Epidermal melanocyte (primary cell): ENCODE measurements around the gene ZNF385B.
"Not testable (repeated sequence)": the region's sequence is repeated elsewhere in the genome, so short reads cannot be mapped to it uniquely, and the experiment has no call there.

ENCODE experiments used
- DNase-seq: peaks from one replicate; pipeline ENCODE4 v3.0.0; 2011; ENCODE audit warnings: low spot score; ENCODE audit not compliant: insufficient read length

The ZNF385B gene

GRCh38 chr2:179804206-179804605 lies 57.2 kb downstream of the ZNF385B start:
- DNase-seq: no peak

- no peak for DNase-seq
These were observed 59.1 kb downstream of the ZNF385B start for GRCh38 chr2:179802051-179802882.

- no peak for DNase-seq
These were observed 60.6 kb downstream of the ZNF385B start for GRCh38 chr2:179800776-179801175.

DNA sequence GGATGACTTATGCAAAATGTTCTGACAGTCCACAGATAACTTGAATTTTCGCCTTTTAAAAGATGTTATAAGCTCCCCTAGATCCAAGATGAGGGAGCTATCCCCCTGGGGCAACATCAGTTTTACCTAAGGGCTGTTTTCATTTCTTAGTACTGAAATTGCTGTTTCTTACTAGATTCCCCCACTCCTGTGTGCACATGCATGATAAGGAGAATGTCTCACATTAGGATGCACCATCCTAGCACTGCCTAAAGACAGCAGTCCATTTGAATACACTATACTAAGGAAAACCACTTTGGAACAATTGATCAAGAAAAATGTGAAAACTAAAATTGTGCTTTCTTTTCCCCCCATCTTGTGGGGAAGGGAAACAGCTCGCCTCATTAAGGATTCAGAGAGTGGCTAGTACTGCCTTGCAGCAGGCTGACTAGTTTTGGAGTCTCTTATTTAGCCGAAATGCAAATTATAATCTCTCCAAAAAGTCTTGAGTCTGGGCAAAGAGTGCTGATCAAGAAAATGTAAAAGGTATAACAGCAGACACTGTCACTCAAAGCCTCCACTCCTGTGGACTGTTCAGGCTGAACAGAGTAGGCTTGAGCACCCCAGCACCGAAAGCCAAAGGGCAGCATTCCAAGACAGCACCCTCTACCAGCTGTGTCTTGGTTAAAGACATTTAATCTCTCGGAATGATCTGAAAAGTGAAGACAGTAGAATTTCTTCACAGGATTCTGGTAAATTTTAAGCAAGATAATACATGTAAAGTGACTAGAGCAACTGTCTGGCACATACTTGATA lies 65.0 kb downstream of the ZNF385B start:
- no peak for DNase-seq

GRCh38 chr2:179793902-179794301 lies 67.5 kb downstream of the ZNF385B start:
- no peak for DNase-seq

GRCh38 chr2:179793238-179793637 lies 68.2 kb downstream of the ZNF385B start:
- no peak for DNase-seq

GRCh38 chr2:179790235-179791217 lies 70.9 kb downstream of the ZNF385B start:
- DNase-seq: no peak

DNA sequence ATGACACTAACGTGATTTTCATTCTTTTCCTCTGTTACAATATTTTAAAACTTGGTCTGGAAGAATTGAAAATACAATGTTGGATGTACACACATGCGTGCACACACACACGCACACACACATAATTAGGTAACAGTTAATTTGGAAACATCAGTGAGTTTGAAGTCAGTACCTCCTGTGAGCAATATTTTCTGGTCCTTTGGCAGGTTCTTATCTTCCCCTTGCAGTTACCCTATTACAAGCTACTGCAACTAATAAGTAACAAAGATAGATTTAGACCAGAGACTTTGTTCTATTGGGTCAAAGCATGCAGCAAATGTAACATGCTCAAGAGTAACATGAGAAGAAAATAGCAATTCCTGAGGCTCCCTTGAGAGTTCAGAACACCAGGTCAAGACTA lies 73.3 kb downstream of the ZNF385B start:
- no peak for DNase-seq

DNA sequence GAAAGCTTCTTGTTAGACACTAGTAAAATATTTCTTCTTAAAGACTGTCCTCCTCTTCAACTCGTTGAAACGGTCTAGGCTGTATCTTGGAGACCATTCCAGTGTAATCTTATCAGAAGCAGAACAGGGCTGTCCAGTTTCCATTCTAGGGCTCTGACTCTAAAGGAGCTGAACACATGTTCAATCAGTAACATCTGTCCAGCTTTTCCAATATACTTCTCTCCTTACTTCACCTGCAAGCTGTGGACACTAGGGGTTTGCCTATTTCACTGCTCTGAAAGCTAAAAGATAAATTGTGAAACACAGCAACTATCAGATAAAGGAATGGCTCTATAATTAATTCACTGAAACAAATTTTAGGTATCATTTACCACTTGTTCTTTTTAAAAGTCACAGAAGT lies 73.8 kb downstream of the ZNF385B start:
- DNase-seq: no peak

GRCh38 chr2:179785902-179786301 lies 75.5 kb downstream of the ZNF385B start:
- no peak for DNase-seq

DNA sequence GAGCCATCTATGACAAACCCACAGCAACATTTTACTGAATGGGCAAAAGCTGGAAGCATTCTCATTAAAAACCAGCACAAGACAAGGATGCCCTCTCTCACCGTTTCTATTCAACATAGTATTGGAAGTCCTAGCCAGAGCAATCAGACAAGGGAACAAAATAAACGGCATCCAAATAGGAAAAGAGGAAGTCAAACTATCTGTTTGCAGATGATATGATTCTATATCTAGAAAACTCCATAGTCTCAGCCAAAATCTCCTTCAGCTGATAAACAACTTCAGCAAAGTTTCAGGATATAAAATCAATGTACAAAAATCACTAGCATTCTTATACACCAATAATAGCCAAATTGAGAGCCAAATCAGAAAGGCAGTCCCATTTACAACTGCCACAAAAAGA lies 79.1 kb downstream of the ZNF385B start:
- DNase-seq: not testable (repeated sequence)

GRCh38 chr2:179773986-179774385 lies 87.4 kb downstream of the ZNF385B start:
- DNase-seq: no peak

DNA sequence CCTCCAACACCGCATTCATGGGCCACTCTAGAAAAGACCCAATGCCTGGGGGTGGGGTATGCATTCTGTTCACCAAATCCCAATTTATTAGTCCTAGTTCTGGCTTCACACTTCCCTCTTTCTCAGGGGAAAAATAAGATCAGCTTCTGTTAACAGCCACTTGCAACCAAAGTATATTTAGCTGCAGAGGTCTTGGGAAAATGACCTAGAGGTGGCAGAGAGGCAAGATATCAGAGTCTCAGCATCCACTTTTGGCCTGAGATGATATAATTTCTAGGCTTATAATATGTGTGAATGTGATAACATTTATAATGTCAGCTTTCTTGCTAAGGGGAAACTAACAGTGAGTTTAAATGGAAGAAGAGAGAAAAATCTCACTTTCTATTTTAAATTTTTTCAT lies 89.1 kb downstream of the ZNF385B start:
- DNase-seq: no peak

DNA sequence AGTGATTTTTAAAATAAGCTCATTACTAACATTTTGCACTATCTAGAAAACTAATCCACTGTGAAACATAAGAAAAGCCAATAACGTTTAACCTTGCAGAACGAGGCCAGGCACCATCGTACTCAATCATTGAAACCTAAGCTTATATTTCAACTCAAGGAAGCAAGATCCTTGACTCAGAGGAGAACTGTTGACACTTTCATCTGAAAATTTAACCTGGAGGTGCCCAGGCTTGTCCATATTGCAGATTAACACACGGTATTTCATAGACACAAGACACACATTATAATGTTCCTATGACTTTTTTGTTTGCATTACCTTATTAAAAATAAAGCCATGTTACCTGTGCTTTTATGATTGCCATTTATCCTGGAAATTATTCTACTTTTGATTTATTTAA lies 89.6 kb downstream of the ZNF385B start:
- no peak for DNase-seq

DNA sequence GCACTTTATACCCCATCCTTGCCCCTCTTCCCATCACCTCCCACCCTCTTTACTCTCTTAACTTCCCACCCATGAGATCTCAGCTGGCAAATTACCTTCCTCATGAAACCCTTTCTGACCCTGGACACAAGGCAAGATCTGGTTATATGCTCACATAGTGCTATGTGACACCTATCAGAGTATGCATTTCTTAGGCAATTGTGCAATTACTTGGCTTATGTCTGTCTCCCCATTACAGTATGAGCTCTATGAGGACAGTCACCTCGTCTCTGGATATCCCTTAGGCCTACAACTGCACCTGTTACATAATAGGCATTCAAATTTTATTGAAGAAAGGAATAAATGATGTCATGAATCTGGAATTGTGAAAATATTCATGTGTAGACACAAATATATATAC lies 91.4 kb downstream of the ZNF385B start:
- no peak for DNase-seq

DNA sequence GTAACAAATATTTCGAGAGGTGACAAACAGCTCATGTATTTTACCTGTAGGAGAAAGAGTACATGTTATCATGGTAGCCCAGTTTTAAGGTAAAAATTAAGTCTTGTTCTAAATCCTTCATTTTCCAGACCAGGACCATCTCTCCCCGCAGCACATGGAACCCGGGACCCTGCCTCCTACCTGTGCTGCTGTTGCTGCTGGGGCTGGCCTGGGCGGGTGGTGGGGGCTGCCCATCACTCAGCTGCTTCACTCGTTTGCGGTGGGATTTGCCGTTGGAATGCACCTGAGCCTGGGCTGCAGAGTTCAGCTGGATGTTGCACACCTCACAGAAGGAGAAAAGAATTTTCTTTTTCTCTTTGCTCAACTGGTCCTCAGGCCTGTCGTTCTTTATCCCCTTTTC lies 92.1 kb downstream of the ZNF385B start:
- DNase-seq: no peak

DNA sequence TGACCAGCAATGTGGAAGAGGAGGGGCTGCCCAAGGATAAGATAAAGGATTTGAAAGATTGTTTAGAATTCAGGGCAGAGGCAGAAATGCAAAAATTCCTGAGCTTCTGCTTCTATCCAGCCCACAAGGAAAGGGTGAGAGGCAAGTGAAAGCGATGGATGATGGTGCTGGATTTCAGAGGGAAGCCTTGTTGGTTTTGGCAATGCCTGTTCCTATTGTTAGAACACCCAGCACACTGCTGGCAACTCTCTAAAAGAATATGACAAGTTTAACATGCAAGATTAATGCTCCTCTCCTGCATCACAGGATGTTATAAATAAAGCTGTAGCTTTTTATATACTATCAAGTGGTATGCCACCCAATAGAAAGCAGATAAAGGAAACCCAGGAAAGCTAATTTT lies 92.6 kb downstream of the ZNF385B start:
- no peak for DNase-seq

DNA sequence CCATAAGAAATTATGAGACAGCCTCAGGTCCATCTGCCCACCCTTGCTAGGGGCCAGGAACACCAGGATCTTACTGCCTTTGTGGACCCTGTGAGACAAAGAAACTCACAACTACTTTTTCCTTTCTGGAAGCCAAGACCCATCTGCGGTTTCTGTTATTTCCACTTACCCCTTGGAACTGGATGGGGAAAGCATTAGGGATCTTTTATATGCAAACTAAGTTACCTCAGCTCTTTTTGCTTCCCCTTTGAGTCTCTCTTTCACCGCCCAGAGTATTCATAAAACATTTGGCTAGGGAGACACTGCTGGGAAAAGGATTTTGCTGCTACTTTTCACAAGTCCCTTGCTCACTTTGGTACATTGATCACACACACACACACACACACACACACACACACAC lies 95.7 kb downstream of the ZNF385B start:
- DNase-seq: no peak

GRCh38 chr2:179764710-179765109 lies 96.7 kb downstream of the ZNF385B start:
- DNase-seq: no peak

GRCh38 chr2:179758636-179759035 lies 102.8 kb downstream of the ZNF385B start:
- no peak for DNase-seq

DNA sequence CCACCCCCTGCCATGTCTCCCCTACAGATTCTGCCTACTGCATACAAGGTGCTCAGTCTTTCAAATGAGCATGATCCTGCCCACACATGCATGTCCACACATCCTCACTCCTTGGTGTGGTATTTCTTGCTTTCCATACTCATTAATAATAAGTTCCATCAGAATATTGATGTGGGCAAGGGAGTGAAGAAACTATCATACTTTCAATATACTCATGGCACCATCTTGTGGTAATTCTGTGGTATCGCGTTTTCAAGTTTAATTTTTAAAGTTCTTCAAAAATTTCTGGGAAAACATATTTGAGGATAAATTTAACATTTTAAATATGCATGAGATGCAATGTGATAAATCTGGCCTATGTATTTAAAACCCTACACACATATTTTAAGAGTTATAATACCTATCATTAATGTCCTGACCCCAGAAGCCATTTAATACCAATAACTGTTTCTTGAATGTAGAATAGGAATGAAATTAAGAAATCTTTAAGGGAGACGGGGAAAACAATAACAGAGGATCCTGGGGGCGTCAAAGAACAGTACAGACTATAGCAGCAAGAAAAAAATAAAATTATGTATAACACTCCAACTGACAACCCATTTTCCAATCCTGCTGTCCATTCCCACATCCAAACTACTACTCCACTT lies 110.1 kb downstream of the ZNF385B start:
- DNase-seq: peak; percentile 36
